Ascending aorta (tissue), 2 donors: ENCODE results near the gene MPPED1. TPM values are rescaled to one million over a fixed set of nuclear protein-coding genes. Genes with fewer than 3 reads are reported as not detected.

Source experiments
- DNase-seq, 2 donors: peaks; one replicate each; pipeline ENCODE4 v3.0.0-alpha.2; 2019; ENCODE audit warnings: low spot score in 2 of 2
- H3K27ac ChIP-seq, 2 donors: fragments of 200-600 bp; sonication (generic); one replicate each; pipeline ENCODE4 v1.5.1; 2016 to 2017; ENCODE audit warnings: mild to moderate bottlenecking in 1 of 2
- H3K27me3 ChIP-seq: fragments of 200-600 bp; sonication (generic); one replicate; pipeline ENCODE4 v1.5.1; 2017
- H3K36me3 ChIP-seq, 2 donors: fragments of 200-600 bp; sonication (generic); one replicate each; pipeline ENCODE4 v1.5.1; 2016
- H3K4me1 ChIP-seq, 2 donors: fragments of 200-600 bp; sonication (generic); one replicate each; pipeline ENCODE4 v1.5.1; 2016 to 2017; ENCODE audit warnings: mild to moderate bottlenecking in 1 of 2
- H3K4me3 ChIP-seq, 2 donors: fragments of 200-600 bp; sonication (generic); one replicate each; pipeline ENCODE4 v1.5.1; 2016 to 2017; ENCODE audit warnings: mild to moderate bottlenecking in 1 of 2
- H3K9me3 ChIP-seq, 2 donors: fragments of 200-600 bp; sonication (generic); one replicate each; pipeline ENCODE4 v1.5.1; 2016
- intact Hi-C: fragments of 100-400 bp; cut with DNase I; formaldehyde crosslinking; loops from one replicate; pipeline ENCODE4 v1.15.1; 2023
- total RNA-seq: library from RNA; depleted of rRNA; stranded (reverse); fragments of >200 nt; gene quantifications from one replicate; pipeline ENCODE4 v1.1.0, GENCODE V29; 2016
- TF ChIP-seq, protein P1 (sequence below), 3 experiments: fragments of 200-600 bp in 2 of 3; fragments of 450-650 bp in 1 of 3; sonication (generic) in 2 of 3; IDR thresholded peaks; one replicate each; pipeline ENCODE4 v1.5.1; 2016 to 2019; ENCODE audit warnings: antibody characterized with exemption in 3 of 3, mild to moderate bottlenecking in 1 of 3, moderate library complexity in 1 of 3

The MPPED1 gene, protein sequence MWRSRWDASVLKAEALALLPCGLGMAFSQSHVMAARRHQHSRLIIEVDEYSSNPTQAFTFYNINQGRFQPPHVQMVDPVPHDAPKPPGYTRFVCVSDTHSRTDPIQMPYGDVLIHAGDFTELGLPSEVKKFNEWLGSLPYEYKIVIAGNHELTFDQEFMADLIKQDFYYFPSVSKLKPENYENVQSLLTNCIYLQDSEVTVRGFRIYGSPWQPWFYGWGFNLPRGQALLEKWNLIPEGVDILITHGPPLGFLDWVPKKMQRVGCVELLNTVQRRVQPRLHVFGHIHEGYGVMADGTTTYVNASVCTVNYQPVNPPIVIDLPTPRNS
- not detected for total RNA-seq

DNA sequence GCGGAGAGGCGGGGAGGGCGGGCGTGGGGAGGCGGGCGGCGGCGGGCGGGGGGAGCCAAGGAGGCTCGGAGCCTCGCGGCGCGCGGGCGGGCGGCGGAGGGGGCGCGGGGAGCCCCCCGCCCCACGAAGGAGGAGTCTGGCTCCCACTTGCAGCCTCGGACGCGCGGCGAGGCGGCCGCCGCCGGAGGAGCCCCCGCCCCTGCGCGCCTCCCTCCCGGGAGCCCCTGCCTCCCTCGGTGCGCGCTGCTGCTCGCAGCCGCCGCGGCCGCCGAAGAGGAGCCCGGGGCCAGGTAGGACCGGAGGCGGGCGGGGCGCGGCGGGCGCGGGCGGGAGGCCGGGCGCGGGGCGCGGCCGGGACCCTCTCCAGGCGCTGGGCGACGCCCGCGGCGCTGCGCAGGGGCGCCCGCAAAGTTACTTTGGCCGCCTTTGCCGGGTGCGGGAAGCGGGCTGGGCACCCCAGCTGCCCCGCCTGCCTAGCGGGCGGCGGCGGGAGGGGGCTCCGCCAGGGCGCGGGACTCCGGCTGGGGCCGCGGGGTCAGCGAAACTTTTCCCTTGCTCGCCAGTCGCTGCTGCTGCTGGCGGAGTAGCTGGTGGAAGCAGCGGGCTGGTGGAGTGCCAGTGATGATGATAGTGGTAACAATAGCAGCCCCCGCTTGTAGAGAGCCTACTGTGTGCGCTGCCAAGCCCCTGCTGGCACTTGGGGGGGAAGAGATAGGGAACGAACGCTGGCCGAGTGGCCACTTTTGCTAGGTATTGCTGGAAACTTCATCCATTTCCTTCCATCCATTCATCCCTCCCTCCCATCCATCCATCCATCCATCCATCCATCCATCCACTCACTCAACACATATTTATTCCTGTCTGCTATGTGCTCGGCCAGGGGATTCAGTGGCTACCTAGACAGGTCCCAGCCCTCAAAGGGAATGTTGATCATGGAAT, at the start of gene MPPED1:
TSS of gene MPPED1 (plus strand) at position 146 of the 939 bp plus-strand sequence. CDS start 12,972 bp downstream, outside the sequence.
- intact Hi-C loops = no loop called here
- TF ChIP-seq, protein P1, sequence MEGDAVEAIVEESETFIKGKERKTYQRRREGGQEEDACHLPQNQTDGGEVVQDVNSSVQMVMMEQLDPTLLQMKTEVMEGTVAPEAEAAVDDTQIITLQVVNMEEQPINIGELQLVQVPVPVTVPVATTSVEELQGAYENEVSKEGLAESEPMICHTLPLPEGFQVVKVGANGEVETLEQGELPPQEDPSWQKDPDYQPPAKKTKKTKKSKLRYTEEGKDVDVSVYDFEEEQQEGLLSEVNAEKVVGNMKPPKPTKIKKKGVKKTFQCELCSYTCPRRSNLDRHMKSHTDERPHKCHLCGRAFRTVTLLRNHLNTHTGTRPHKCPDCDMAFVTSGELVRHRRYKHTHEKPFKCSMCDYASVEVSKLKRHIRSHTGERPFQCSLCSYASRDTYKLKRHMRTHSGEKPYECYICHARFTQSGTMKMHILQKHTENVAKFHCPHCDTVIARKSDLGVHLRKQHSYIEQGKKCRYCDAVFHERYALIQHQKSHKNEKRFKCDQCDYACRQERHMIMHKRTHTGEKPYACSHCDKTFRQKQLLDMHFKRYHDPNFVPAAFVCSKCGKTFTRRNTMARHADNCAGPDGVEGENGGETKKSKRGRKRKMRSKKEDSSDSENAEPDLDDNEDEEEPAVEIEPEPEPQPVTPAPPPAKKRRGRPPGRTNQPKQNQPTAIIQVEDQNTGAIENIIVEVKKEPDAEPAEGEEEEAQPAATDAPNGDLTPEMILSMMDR (IDR thresholded peaks at IDR 0.05) = no peak
- Histone ChIP-seq H3K36me3 (no peaks in the 10 kb centered on the region), H3K9me3 (no peaks in the 10 kb centered on the region), H3K27me3 (peaks cover 5% of the 10 kb centered on the region), H3K4me3 (no peak within 1 kb of the TSS), H3K27ac (no peak within 1 kb of the TSS), H3K4me1 (no peaks in the 10 kb centered on the region)
- DNase-seq = no peak

DNA sequence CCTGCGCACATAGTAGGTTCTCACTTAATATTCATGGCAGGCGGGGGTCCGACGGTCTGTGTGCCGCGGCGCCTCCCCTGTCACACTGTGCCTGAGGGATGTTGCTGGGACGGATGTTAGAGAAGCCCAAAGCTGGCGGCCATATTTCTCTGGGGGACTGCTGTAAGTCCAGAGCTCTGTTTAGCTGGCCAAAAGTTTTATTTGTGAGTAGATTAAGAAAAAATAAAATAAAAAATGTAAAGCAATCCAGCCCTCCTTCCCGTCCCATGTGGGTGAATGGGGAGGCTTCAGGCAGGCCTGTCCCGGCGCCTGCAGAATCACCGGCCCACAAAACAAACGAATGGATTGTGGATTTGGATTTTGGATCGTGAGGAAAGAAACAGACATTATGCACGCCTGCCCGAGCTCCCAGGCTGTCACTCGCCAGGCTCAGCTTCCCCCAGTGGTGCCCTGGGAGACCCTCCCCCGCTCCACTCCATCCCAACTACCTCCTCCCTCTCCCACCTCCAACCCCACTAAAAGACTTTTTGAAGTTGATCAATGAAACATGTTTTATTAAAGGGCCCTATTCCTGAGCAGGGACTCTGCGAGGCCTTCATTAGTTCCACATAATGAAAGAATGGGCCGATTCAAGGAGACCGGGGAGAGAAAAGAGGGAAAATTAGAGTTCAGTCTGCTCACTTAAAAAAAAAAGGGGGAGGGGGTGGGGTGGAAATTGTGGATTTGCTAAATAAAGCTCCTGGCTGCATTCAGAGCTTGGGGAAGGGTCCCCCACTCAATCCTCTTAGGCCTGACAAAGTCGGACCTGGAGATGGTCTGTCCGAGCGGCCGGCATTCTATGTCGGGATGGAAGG, 48.3 kb upstream of the MPPED1 start:
- intact Hi-C loops = no loop called here
- DNase-seq = no peak

DNA sequence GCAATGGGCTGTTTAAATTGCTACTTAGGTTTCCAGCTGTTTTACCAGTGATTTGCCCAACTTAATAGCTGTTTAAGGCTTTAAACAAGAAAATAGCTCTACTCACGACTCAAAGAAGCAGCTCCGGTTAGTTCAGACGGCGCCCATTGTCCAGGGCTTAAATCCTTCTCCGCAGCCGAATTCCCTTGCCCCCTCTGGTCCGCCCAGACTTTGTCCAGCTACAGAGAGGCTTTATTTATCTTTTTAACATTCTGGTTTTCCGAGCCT, 47.7 kb upstream of the MPPED1 start:
- no peaks in the 10 kb centered on the region for H3K4me1 ChIP-seq
- intact Hi-C loops = no loop called here
- DNase-seq = no peak
- no peaks in the 10 kb centered on the region for H3K27me3 ChIP-seq
- no peaks in the 10 kb centered on the region for H3K9me3 ChIP-seq
- TF ChIP-seq, protein P1 (IDR thresholded peaks at IDR 0.05) = no peak
- H3K27ac ChIP-seq = no peak overlapping the region
- no peaks in the 10 kb centered on the region for H3K36me3 ChIP-seq
- H3K4me3 ChIP-seq = no peak overlapping the region

More for the DNA sequence above, 48.3 kb upstream of the MPPED1 start:
- Histone ChIP-seq H3K27ac (no peak overlapping the region), H3K4me1 (no peaks in the 10 kb centered on the region), H3K4me3 (no peak overlapping the region), H3K36me3 (no peaks in the 10 kb centered on the region), H3K27me3 (no peaks in the 10 kb centered on the region), H3K9me3 (no peaks in the 10 kb centered on the region)
- TF ChIP-seq, protein P1 (IDR thresholded peaks at IDR 0.05) = no peak

DNA sequence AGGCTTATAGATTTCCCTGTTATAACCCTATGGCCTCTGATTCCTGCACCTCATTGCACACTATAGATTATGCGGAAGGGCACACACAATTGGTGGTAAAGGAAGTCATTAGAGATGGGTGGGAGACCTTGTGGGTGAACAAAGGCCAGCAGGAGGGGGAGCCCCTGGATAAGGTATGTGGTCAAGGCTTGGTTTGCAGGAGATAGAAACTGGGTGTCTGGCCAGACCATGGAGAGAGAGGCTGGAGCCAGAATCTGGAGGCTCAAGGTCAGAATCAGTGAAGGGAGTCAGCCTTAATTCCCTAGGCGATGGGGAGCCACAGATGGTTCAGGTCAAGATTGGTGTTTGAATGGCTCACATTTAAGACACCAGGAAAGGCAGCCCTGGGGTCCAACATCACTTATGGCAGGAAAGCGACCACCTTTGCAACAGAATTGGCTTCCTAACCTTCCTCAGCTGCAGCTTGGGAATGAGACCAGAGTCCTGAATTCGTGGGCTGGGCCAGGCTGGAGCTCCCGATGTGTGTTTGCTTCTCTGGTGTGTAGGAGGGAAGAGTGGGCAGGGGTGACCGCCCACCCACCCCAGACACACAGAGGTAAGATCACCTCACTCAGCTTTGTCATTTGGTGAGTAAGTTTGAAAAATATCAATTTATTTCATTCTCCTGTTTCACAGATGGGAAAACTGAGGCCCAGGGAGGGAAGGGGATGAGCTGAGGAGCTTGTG, 45.9 kb upstream of the MPPED1 start:
- intact Hi-C loops = no loop called here
- H3K4me1 ChIP-seq = no peaks in the 10 kb centered on the region
- no peaks in the 10 kb centered on the region for H3K36me3 ChIP-seq
- H3K4me3 ChIP-seq = no peak overlapping the region
- H3K27me3 ChIP-seq = no peaks in the 10 kb centered on the region
- TF ChIP-seq, protein P1 (IDR thresholded peaks at IDR 0.05) = no peak
- DNase-seq = no peak
- H3K27ac ChIP-seq = no peak overlapping the region
- no peaks in the 10 kb centered on the region for H3K9me3 ChIP-seq

DNA sequence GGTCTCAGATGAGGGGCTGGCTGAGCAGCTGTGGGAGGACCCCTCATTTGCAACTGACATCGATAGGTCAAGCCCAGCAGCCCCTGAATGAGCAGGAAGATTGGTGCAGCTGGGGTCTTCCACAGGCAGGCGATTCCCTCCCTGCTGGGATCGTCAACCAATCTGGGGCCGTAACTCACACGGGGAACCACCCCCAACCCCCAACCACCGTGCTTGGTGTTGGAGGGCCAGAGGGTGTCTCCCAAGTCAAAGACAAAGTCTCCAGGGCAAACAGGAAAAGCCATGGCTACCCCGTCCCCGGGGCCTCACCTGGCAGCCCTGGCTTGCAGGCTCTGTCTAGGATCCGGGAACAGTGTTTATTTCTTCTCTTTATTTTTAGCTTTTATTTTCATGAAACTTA, 41.8 kb upstream of the MPPED1 start:
- no peaks in the 10 kb centered on the region for H3K4me1 ChIP-seq
- H3K4me3 ChIP-seq = no peak overlapping the region
- no peak overlapping the region for H3K27ac ChIP-seq
- no peaks in the 10 kb centered on the region for H3K9me3 ChIP-seq
- H3K27me3 ChIP-seq = no peaks in the 10 kb centered on the region
- DNase-seq = no peak
- TF ChIP-seq, protein P1 (IDR thresholded peaks at IDR 0.05) = no peak
- intact Hi-C loops = no loop called here
- H3K36me3 ChIP-seq = no peaks in the 10 kb centered on the region
